Esophagus squamous epithelium (tissue), 5 donors: Measurements from ENCODE around the gene DAND5. TPM values are rescaled to one million over a fixed set of nuclear protein-coding genes. Genes with fewer than 3 reads are reported as not detected.

Experiments
- DNase-seq: peaks from one replicate; lab custom pipeline; 2025; lab: John Stamatoyannopoulos, UW
- H3K27ac ChIP-seq, 4 donors: fragments of 200-600 bp; sonication (generic); one replicate each; pipeline ENCODE4 v1.5.1; 2016 to 2019; ENCODE audit warnings: mild to moderate bottlenecking in 1 of 4
- H3K27me3 ChIP-seq, 4 donors: fragments of 200-600 bp; sonication (generic); 1 replicate in 3 of 4; 2 replicates in 1 of 4; pipeline versions ENCODE4 v1.5.1 to v1.6.0; 2017 to 2021; ENCODE audit warnings: antibody characterized with exemption in 1 of 4
- H3K36me3 ChIP-seq, 3 donors: fragments of 200-600 bp; sonication (generic); one replicate each; pipeline ENCODE4 v1.5.1; 2016 to 2019
- H3K4me1 ChIP-seq, 3 donors: fragments of 200-600 bp; sonication (generic); one replicate each; pipeline ENCODE4 v1.5.1; 2017 to 2019
- H3K4me3 ChIP-seq, 4 donors: fragments of 200-600 bp; sonication (generic); 1 replicate in 3 of 4; 2 replicates in 1 of 4; pipeline ENCODE4 v1.5.1; 2016 to 2019; ENCODE audit warnings: mild to moderate bottlenecking in 2 of 4, moderate library complexity in 1 of 4
- H3K9me3 ChIP-seq, 3 donors: fragments of 200-600 bp; sonication (generic); one replicate each; pipeline ENCODE4 v1.5.1; 2016 to 2019
- POLR2A ChIP-seq, 4 donors: fragments of 450-650 bp; IDR thresholded peaks; one replicate each; pipeline ENCODE4 v1.6.1; 2017; ENCODE audit warnings: antibody characterized with exemption in 4 of 4, mild to moderate bottlenecking in 4 of 4, moderate library complexity in 3 of 4
- WGBS, 2 donors: methylation state at CpG; one replicate each; pipeline ENCODE4 v1.1.5; 2018; 5-methylcytosine and 5-hydroxymethylcytosine counted together
- intact Hi-C: fragments of 100-400 bp; cut with DNase I; formaldehyde crosslinking; loops from one replicate; pipeline ENCODE4 v1.15.0; 2022
- total RNA-seq, 4 donors: library from RNA; depleted of rRNA; stranded (reverse); fragments of >200 nt; gene quantifications; one replicate each; pipeline ENCODE4 v1.1.0, GENCODE V29; 2016
- TF ChIP-seq, protein P1 (sequence below), 6 experiments: fragments of 450-650 bp in 4 of 6; fragments of 200-600 bp in 2 of 6; sonication (generic) in 2 of 6; IDR thresholded peaks; one replicate each; pipeline ENCODE4 v1.5.1; 2016 to 2019; ENCODE audit warnings: antibody characterized with exemption in 6 of 6, mild to moderate bottlenecking in 4 of 6, moderate library complexity in 4 of 6
- donor health status: DM: yes; HTN: yes; CAD: no.

Gene DAND5
- total RNA-seq, 4 donors from 2014 or later, result not detected

- Histone ChIP-seq H3K9me3 (no peaks in the 10 kb centered on the region), H3K4me3 (peak within 1 kb of the TSS; percentile 68 to 93 (median 80)), H3K27ac (peak within 1 kb of the TSS; percentile 91 to 98 (median 94)), H3K4me1 (peaks cover 5 to 61% (median 25%) of the 10 kb centered on the region in 3 donors), H3K36me3 (no peaks in the 10 kb centered on the region), H3K27me3 (peaks cover 0 to 3% (median 0%) of the 10 kb centered on the region in 4 donors)
- WGBS, 2 donors, result 1 to 35% methylated on average over 11 to 23 of the region's 84 CpGs
- intact Hi-C loops, result no loop called here
- TF ChIP-seq, protein P1, sequence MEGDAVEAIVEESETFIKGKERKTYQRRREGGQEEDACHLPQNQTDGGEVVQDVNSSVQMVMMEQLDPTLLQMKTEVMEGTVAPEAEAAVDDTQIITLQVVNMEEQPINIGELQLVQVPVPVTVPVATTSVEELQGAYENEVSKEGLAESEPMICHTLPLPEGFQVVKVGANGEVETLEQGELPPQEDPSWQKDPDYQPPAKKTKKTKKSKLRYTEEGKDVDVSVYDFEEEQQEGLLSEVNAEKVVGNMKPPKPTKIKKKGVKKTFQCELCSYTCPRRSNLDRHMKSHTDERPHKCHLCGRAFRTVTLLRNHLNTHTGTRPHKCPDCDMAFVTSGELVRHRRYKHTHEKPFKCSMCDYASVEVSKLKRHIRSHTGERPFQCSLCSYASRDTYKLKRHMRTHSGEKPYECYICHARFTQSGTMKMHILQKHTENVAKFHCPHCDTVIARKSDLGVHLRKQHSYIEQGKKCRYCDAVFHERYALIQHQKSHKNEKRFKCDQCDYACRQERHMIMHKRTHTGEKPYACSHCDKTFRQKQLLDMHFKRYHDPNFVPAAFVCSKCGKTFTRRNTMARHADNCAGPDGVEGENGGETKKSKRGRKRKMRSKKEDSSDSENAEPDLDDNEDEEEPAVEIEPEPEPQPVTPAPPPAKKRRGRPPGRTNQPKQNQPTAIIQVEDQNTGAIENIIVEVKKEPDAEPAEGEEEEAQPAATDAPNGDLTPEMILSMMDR (IDR thresholded peaks at IDR 0.05), result no peak
- no peak for TF ChIP-seq POLR2A (IDR thresholded peaks at IDR 0.05)
- no peak for DNase-seq
Observed at GRCh38 chr19:12994701-12995595, 25.6 kb downstream of the DAND5 start, which contains the start of gene NFIX. TSS of gene NFIX (plus strand) at chr19:12995475. CDS start at chr19:12995838, 363 bp downstream.

DNA sequence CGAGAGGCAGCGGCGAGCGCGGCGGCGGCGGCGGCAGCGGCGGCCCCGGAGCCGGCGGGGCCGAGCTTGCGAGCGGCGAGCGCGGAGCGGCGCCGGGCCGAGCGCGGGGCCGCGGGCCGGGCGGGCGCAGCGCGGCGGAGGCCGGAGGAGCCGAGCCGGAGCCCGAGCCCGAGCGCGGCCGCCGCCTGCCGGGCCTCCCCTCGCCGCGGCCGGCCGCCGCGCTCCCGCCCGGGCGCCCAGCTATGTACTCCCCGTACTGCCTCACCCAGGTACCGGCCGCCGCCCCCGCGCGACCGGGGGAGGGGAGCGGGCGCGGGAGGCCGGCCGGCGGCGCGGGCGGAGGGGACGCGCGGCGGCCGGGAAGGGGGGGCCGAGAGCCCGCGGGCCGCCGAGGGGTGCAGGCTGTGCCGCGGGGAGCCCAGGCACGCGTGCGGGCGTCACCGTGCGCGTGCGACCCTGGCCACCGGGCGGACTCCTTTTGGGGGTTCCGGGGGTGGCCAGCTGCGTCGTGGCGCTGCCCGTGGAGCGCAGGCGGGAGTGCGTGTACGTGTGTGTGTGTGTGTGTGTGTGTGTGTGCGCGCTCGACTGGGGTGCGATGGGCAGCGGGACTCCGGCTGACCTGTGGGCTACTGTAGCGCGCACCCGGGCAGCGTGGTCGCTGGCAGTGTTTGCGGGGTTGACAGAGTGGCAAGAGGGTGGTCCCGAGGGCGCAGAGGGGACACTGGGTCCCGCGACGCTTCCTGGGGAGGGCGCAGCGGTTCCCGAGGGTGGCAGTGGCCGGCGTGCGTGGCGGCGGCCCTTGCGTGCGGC lies 26.4 kb downstream of the DAND5 start:
- Histone ChIP-seq H3K4me1 (peaks cover 12 to 70% (median 34%) of the 10 kb centered on the region in 3 donors), H3K27ac (peak overlapping the region; percentile 91 to 98 (median 94)), H3K4me3 (peak overlapping the region; percentile 68 to 93 (median 80)), H3K27me3 (peaks cover 0 to 3% (median 0%) of the 10 kb centered on the region in 4 donors), H3K9me3 (no peaks in the 10 kb centered on the region), H3K36me3 (no peaks in the 10 kb centered on the region)
- TF ChIP-seq POLR2A (IDR thresholded peaks at IDR 0.05), result no peak
- TF ChIP-seq, protein P1 (IDR thresholded peaks at IDR 0.05), result no peak
- DNase-seq, result no peak
- WGBS, 2 donors, result no CpG with 5 or more reads among the region's 129 CpGs
- intact Hi-C loops, result no loop called here

DNA sequence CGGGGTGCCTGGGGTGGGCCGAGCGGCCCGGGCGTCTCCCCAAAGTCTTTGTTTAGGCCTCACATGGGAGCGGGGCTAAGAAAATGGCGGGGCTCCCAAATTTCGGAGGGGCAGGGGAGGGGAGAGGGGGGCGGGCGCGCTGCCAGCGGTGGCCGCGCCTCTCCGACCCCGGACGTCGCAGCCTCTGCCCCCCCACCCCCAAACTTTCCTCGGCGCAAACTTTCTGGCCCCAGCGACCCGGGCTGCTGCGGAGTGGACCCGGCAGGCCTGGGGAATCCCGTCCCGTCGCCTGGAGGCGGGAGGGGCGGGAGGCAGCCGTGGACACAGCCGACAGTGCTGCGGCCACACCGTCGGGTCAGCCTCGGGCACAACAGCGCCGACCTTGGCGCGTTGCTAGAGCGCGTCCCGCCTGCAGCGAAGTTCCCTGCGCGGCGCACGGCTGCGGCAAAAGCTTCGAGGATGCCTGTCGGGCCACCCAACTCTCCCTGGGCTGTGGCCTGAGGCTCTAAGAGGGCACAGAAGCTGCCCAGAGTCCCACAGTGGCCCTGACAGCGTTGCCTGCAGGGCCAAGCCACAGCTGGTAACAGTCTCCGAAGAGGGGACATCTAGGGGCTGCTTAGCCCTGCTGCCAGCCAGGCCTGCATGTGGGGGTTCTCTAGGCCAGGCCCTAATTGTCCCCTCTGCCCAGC lies 27.2 kb downstream of the DAND5 start:
- intact Hi-C loops, result no loop called here
- Histone ChIP-seq H3K4me1 (peaks cover 19 to 77% (median 41%) of the 10 kb centered on the region in 3 donors), H3K27me3 (peaks cover 0 to 3% (median 0%) of the 10 kb centered on the region in 4 donors), H3K4me3 (peak overlapping the region; percentile 68 to 93 (median 80)), H3K9me3 (no peaks in the 10 kb centered on the region), H3K36me3 (no peaks in the 10 kb centered on the region), H3K27ac (peak overlapping the region; percentile 91 to 98 (median 94))
- no peak for DNase-seq
- TF ChIP-seq POLR2A (IDR thresholded peaks at IDR 0.05), result peak in 1 of 4 donors; percentile 6
- TF ChIP-seq, protein P1 (IDR thresholded peaks at IDR 0.05), result no peak
- WGBS, 2 donors, result no CpG with 5 or more reads among the region's 52 CpGs

GRCh38 chr19:12997179-12997966 lies 28.0 kb downstream of the DAND5 start:
- peaks cover 0 to 3% (median 0%) of the 10 kb centered on the region in 4 donors for H3K27me3 ChIP-seq
- H3K4me3 ChIP-seq, result peak overlapping the region; percentile 68 to 93 (median 80)
- TF ChIP-seq POLR2A (IDR thresholded peaks at IDR 0.05), result no peak
- TF ChIP-seq, protein P1 (IDR thresholded peaks at IDR 0.05), result no peak
- peak overlapping the region; percentile 91 to 98 (median 94) for H3K27ac ChIP-seq
- peaks cover 26 to 85% (median 48%) of the 10 kb centered on the region in 3 donors for H3K4me1 ChIP-seq
- intact Hi-C loops, result no loop called here
- no peak for DNase-seq
- H3K36me3 ChIP-seq, result no peaks in the 10 kb centered on the region
- no peaks in the 10 kb centered on the region for H3K9me3 ChIP-seq
- WGBS, 2 donors, result 58 to 60% methylated on average over 10 of the region's 25 CpGs
